NCI-H2107 treated with DMSO at 0.1 percent for 48 hours (cell line): ENCODE measurements around the gene RHBDD1.

ENCODE experiments used
- DNase-seq: peaks from one replicate; lab custom pipeline; 2025; ENCODE audit not compliant: unreplicated experiment; lab: John Stamatoyannopoulos, UW

RHBDD1 gene

GRCh38 chr2:226979004-226979403 is 143.2 kb downstream of the RHBDD1 start:
- DNase-seq, result no peak

- no peak for DNase-seq
Measured at GRCh38 chr2:226981791-226982326, 146.0 kb downstream of the RHBDD1 start.

- DNase-seq, result no peak
Measured at GRCh38 chr2:226983895-226984749, 148.3 kb downstream of the RHBDD1 start.

GRCh38 chr2:226984750-226985582 is 149.1 kb downstream of the RHBDD1 start:
- DNase-seq, result no peak

- DNase-seq, result no peak
Measured at GRCh38 chr2:226985583-226985946, 149.7 kb downstream of the RHBDD1 start.

- DNase-seq, result no peak
Measured at GRCh38 chr2:226991663-226992062, 155.8 kb downstream of the RHBDD1 start.

- no peak for DNase-seq
Measured at GRCh38 chr2:226993171-226993570, 157.3 kb downstream of the RHBDD1 start.

GRCh38 chr2:226994775-226995174 is 158.9 kb downstream of the RHBDD1 start:
- no peak for DNase-seq

- DNase-seq, result no peak
Measured at GRCh38 chr2:226995625-226996041, 159.8 kb downstream of the RHBDD1 start.

- no peak for DNase-seq
Measured at GRCh38 chr2:226999661-227000060, 163.8 kb downstream of the RHBDD1 start.

- DNase-seq, result no peak
Measured at GRCh38 chr2:227000123-227000522, 164.3 kb downstream of the RHBDD1 start.

- DNase-seq, result no peak
Measured at GRCh38 chr2:227004482-227004881, 168.6 kb downstream of the RHBDD1 start.

GRCh38 chr2:227006189-227006897 is 170.5 kb downstream of the RHBDD1 start:
- DNase-seq, result no peak

GRCh38 chr2:227007148-227007547 is 171.3 kb downstream of the RHBDD1 start:
- no peak for DNase-seq

- DNase-seq, result no peak
Measured at GRCh38 chr2:227007940-227008339, 172.1 kb downstream of the RHBDD1 start.

- no peak for DNase-seq
Measured at GRCh38 chr2:227010433-227010832, 174.6 kb downstream of the RHBDD1 start.

- DNase-seq, result no peak
Measured at GRCh38 chr2:227013330-227013729, 177.5 kb downstream of the RHBDD1 start.

- DNase-seq, result no peak
Measured at GRCh38 chr2:227013881-227014280, 178.0 kb downstream of the RHBDD1 start.

- DNase-seq, result no peak
Measured at GRCh38 chr2:227016894-227017293, 181.0 kb downstream of the RHBDD1 start.

GRCh38 chr2:227020416-227020815 is 184.6 kb downstream of the RHBDD1 start:
- no peak for DNase-seq

GRCh38 chr2:227022608-227023007 is 186.8 kb downstream of the RHBDD1 start:
- no peak for DNase-seq
